ENCODE results near the gene SERPINI1. TPM values are rescaled to one million over a fixed set of nuclear protein-coding genes. Genes with fewer than 3 reads are reported as not detected.

SERPINI1 gene
- total and polyA plus RNA-seq, 9 of the 15 experiments (the other 6 are each of a cell fraction or from before 2014, with no cell fraction given), result 1.6 to 9.9 (median 3.5) TPM

- TF ChIP-seq NCOR1 (IDR thresholded peaks at IDR 0.05) (peak; percentile 31; the same call in 1 of the 2 replicates), CHAMP1 (IDR thresholded peaks at IDR 0.05) (no peak), POLR2B (IDR thresholded peaks at IDR 0.05; ENCODE audit: low read depth, partially characterized antibody) (peak; percentile 83), ZNF695 (CRISPR knock-in tag; IDR thresholded peaks at IDR 0.05) (no peak), GABPB2 (CRISPR knock-in tag; conservative IDR thresholded peaks at IDR 0.05) (no peak), ZNF707 (CRISPR knock-in tag; conservative IDR thresholded peaks at IDR 0.05) (no peak), PKNOX1 (IDR thresholded peaks at IDR 0.05) (peak; percentile 88), TCF7 (IDR thresholded peaks at IDR 0.05; ENCODE audit: borderline replicate concordance) (peak; percentile 16; the same call in 1 of the 2 replicates), HMGXB4 (CRISPR knock-in tag; IDR thresholded peaks at IDR 0.05) (no peak), VEZF1 (CRISPR knock-in tag; IDR thresholded peaks at IDR 0.05) (peak; percentile 76), ZBTB5 (IDR thresholded peaks at IDR 0.05) (peak; percentile 99), ARID2 (IDR thresholded peaks at IDR 0.05) (no peak)
- TF ChIP-seq, protein P1, sequence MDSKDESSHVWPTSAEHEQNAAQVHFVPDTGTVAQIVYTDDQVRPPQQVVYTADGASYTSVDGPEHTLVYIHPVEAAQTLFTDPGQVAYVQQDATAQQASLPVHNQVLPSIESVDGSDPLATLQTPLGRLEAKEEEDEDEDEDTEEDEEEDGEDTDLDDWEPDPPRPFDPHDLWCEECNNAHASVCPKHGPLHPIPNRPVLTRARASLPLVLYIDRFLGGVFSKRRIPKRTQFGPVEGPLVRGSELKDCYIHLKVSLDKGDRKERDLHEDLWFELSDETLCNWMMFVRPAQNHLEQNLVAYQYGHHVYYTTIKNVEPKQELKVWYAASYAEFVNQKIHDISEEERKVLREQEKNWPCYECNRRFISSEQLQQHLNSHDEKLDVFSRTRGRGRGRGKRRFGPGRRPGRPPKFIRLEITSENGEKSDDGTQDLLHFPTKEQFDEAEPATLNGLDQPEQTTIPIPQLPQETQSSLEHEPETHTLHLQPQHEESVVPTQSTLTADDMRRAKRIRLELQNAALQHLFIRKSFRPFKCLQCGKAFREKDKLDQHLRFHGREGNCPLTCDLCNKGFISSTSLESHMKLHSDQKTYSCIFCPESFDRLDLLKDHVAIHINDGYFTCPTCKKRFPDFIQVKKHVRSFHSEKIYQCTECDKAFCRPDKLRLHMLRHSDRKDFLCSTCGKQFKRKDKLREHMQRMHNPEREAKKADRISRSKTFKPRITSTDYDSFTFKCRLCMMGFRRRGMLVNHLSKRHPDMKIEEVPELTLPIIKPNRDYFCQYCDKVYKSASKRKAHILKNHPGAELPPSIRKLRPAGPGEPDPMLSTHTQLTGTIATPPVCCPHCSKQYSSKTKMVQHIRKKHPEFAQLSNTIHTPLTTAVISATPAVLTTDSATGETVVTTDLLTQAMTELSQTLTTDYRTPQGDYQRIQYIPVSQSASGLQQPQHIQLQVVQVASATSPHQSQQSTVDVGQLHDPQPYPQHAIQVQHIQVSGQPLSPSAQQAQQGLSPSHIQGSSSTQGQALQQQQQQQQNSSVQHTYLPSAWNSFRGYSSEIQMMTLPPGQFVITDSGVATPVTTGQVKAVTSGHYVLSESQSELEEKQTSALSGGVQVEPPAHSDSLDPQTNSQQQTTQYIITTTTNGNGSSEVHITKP (IDR thresholded peaks at IDR 0.05; ENCODE audit: partially characterized antibody), result no peak
Measured at GRCh38 chr3:167734498-167735232, 856 bp upstream of the SERPINI1 start, which contains the start of gene PDCD10 (continued).

Measured in K562 (cell line).